Measurements from ENCODE around the gene WWOX. TPM values are rescaled to one million over a fixed set of nuclear protein-coding genes. Genes with fewer than 3 reads are reported as not detected.

WWOX gene
- total and polyA plus RNA-seq, 2 of the 13 experiments (the other 11 are each of a cell fraction or from before 2014, with no cell fraction given) = 9.1 to 37.4 TPM

GRCh38 chr16:78099271-78100111, at the start of gene WWOX (continued):
- TF ChIP-seq U2AF2 (IDR thresholded peaks at IDR 0.05; ENCODE audit: low read depth, low read length) (0 out of 2 replicates have a peak, but pooled peaks have one; percentile 66), FOXA3 (CRISPR knock-in tag; IDR thresholded peaks at IDR 0.05) (peak; percentile 70; the same call in 1 of the 2 replicates), TBL1XR1 (IDR thresholded peaks at IDR 0.05; ENCODE audit: borderline replicate concordance, low read length, partially characterized antibody) (peak; percentile 65), ELF3 (CRISPR knock-in tag; IDR thresholded peaks at IDR 0.05) (peak; percentile 89), EZH2 (conservative IDR thresholded peaks at IDR 0.05; ENCODE audit: low read depth, low read length) (no peak), ZBTB7B (CRISPR knock-in tag; IDR thresholded peaks at IDR 0.05) (peak; percentile 99), HDAC6 (IDR thresholded peaks at IDR 0.05; ENCODE audit: low read depth, low read length) (no peak), PHF20 (CRISPR knock-in tag; IDR thresholded peaks at IDR 0.05) (peak; percentile 78), IRX3 (CRISPR knock-in tag; IDR thresholded peaks at IDR 0.05; ENCODE audit: borderline replicate concordance, low read depth) (peak; percentile 23; the same call in 1 of the 2 replicates), MEIS1 (CRISPR knock-in tag; IDR thresholded peaks at IDR 0.05; ENCODE audit: borderline replicate concordance) (peak; percentile 94; the same call in 1 of the 2 replicates), TAF1 (CRISPR knock-in tag; IDR thresholded peaks at IDR 0.05) (peak; percentile 89), FOXP1 (IDR thresholded peaks at IDR 0.05) (no peak), FOXP1 (CRISPR knock-in tag; IDR thresholded peaks at IDR 0.05) (peak; percentile 58), ZFAT (CRISPR knock-in tag; conservative IDR thresholded peaks at IDR 0.05) (peak; percentile 48; the same call in 1 of the 2 replicates), ZNF274 (CRISPR knock-in tag; IDR thresholded peaks at IDR 0.05) (peak; percentile 95), CENPX (CRISPR knock-in tag; IDR thresholded peaks at IDR 0.05) (no peak), ZBTB34 (CRISPR knock-in tag; IDR thresholded peaks at IDR 0.05) (peak; percentile 70), ZNF776 (CRISPR knock-in tag; IDR thresholded peaks at IDR 0.05) (peak; percentile 84; the same call in 1 of the 2 replicates), FOXC1 (CRISPR knock-in tag; IDR thresholded peaks at IDR 0.05; ENCODE audit: borderline replicate concordance) (peak; percentile 64), ZNF770 (CRISPR knock-in tag; IDR thresholded peaks at IDR 0.05) (no peak)
- TF ChIP-seq, protein P1, sequence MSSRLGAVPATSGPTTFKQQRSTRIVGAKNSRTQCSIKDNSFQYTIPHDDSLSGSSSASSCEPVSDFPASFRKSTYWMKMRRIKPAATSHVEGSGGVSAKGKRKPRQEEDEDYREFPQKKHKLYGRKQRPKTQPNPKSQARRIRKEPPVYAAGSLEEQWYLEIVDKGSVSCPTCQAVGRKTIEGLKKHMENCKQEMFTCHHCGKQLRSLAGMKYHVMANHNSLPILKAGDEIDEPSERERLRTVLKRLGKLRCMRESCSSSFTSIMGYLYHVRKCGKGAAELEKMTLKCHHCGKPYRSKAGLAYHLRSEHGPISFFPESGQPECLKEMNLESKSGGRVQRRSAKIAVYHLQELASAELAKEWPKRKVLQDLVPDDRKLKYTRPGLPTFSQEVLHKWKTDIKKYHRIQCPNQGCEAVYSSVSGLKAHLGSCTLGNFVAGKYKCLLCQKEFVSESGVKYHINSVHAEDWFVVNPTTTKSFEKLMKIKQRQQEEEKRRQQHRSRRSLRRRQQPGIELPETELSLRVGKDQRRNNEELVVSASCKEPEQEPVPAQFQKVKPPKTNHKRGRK (CRISPR knock-in tag; IDR thresholded peaks at IDR 0.05) = peak; percentile 70; the same call in 1 of the 2 replicates
- TF ChIP-seq, protein P2, sequence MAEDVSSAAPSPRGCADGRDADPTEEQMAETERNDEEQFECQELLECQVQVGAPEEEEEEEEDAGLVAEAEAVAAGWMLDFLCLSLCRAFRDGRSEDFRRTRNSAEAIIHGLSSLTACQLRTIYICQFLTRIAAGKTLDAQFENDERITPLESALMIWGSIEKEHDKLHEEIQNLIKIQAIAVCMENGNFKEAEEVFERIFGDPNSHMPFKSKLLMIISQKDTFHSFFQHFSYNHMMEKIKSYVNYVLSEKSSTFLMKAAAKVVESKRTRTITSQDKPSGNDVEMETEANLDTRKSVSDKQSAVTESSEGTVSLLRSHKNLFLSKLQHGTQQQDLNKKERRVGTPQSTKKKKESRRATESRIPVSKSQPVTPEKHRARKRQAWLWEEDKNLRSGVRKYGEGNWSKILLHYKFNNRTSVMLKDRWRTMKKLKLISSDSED (CRISPR knock-in tag; IDR thresholded peaks at IDR 0.05) = peak; percentile 89; the same call in 1 of the 2 replicates
- TF ChIP-seq, protein P3, sequence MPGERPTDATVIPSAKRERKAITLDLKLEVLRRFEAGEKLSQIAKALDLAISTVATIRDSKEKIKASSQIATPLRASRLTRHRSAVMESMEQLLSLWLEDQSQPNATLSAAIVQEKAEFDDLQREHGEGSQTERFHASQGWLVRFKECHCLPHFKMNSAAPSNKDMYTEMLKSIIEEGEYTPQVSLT (CRISPR knock-in tag; IDR thresholded peaks at IDR 0.05; ENCODE audit: borderline replicate concordance, low read depth) = peak; percentile 74; the same call in 1 of the 2 replicates
